ENCODE results near the gene GFOD1.

GFOD1 gene

DNA sequence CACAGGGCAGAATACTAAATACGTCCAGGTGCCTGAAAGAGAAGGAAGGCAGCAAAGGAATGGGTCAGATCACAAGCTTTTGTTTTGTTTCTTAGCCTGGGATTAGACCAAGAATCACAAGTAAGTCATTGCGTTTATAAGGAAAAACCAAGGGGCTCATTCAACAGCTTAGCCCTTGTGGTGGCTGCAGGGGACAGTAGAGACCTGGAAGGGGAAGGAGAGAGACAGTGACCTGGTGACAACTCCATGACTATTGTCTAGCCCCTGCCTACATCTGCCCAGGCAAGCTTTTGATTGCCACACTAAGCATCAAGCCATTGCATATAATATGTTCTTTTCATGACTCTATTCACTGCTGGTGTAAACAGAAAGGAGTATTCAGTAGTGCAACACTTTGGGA, 128.9 kb downstream of the GFOD1 start (continued):
- TF ChIP-seq, protein P1, sequence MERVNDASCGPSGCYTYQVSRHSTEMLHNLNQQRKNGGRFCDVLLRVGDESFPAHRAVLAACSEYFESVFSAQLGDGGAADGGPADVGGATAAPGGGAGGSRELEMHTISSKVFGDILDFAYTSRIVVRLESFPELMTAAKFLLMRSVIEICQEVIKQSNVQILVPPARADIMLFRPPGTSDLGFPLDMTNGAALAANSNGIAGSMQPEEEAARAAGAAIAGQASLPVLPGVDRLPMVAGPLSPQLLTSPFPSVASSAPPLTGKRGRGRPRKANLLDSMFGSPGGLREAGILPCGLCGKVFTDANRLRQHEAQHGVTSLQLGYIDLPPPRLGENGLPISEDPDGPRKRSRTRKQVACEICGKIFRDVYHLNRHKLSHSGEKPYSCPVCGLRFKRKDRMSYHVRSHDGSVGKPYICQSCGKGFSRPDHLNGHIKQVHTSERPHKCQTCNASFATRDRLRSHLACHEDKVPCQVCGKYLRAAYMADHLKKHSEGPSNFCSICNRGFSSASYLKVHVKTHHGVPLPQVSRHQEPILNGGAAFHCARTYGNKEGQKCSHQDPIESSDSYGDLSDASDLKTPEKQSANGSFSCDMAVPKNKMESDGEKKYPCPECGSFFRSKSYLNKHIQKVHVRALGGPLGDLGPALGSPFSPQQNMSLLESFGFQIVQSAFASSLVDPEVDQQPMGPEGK (CRISPR knock-in tag; IDR thresholded peaks at IDR 0.05; ENCODE audit: borderline replicate concordance) = no peak
- TF ChIP-seq ZFP30 (CRISPR knock-in tag; IDR thresholded peaks at IDR 0.05) (no peak), OSR1 (CRISPR knock-in tag; IDR thresholded peaks at IDR 0.05) (no peak)
- TF ChIP-seq, protein P2, sequence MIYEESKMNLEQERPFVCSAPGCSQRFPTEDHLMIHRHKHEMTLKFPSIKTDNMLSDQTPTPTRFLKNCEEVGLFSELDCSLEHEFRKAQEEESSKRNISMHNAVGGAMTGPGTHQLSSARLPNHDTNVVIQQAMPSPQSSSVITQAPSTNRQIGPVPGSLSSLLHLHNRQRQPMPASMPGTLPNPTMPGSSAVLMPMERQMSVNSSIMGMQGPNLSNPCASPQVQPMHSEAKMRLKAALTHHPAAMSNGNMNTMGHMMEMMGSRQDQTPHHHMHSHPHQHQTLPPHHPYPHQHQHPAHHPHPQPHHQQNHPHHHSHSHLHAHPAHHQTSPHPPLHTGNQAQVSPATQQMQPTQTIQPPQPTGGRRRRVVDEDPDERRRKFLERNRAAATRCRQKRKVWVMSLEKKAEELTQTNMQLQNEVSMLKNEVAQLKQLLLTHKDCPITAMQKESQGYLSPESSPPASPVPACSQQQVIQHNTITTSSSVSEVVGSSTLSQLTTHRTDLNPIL (CRISPR knock-in tag; IDR thresholded peaks at IDR 0.05; ENCODE audit: low read depth) = no peak

DNA sequence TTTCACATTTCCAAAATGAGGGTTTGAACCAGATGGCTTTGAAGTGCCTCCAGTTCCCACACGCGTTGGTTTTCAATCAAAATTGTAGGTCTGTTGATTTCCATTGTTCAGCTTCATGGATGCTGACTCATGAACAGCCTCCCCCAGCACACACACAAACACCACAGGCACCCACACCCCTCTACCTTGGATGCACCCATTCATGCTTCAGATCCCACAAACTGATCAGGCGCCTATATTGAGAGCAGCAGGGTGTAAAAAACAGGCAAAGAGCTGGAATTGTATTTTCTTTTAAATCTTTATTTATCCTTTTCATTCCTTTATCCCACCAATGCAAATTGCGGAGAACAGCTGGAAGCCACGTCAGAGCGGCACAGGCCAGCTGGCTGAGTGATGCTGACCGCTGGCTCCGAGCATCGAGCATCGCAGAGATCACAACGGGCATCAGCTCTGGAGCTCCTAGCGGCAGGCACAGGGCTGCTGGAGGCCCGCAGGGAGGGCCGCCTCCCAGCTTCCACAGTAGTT, 129.8 kb downstream of the GFOD1 start:
- ATAC-seq = no peak
- TF ChIP-seq CSDC2 (CRISPR knock-in tag; IDR thresholded peaks at IDR 0.05) = no peak
- no peak for TF ChIP-seq TOX (CRISPR knock-in tag; IDR thresholded peaks at IDR 0.05; ENCODE audit: borderline replicate concordance)
- TF ChIP-seq, protein P3, sequence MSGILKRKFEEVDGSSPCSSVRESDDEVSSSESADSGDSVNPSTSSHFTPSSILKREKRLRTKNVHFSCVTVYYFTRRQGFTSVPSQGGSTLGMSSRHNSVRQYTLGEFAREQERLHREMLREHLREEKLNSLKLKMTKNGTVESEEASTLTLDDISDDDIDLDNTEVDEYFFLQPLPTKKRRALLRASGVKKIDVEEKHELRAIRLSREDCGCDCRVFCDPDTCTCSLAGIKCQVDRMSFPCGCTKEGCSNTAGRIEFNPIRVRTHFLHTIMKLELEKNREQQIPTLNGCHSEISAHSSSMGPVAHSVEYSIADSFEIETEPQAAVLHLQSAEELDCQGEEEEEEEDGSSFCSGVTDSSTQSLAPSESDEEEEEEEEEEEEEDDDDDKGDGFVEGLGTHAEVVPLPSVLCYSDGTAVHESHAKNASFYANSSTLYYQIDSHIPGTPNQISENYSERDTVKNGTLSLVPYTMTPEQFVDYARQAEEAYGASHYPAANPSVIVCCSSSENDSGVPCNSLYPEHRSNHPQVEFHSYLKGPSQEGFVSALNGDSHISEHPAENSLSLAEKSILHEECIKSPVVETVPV (CRISPR knock-in tag; IDR thresholded peaks at IDR 0.05) = no peak
- no peak for TF ChIP-seq TCF4 (CRISPR knock-in tag; IDR thresholded peaks at IDR 0.05; ENCODE audit: borderline replicate concordance)
- TF ChIP-seq ESRRG (CRISPR knock-in tag; IDR thresholded peaks at IDR 0.05) = no peak
- TF ChIP-seq, protein P2 (CRISPR knock-in tag; IDR thresholded peaks at IDR 0.05; ENCODE audit: low read depth) = no peak
- no peak for TF ChIP-seq GLIS3 (CRISPR knock-in tag; IDR thresholded peaks at IDR 0.05)
- TF ChIP-seq ZC3H10 (CRISPR knock-in tag; IDR thresholded peaks at IDR 0.05) = no peak
- TF ChIP-seq, protein P1 (CRISPR knock-in tag; IDR thresholded peaks at IDR 0.05; ENCODE audit: borderline replicate concordance) = no peak
- no peak for TF ChIP-seq ARNTL (CRISPR knock-in tag; IDR thresholded peaks at IDR 0.05; ENCODE audit: borderline replicate concordance, low read depth)
- TF ChIP-seq PPARA (CRISPR knock-in tag; IDR thresholded peaks at IDR 0.05; ENCODE audit: borderline replicate concordance) = no peak
- TF ChIP-seq, protein P4, sequence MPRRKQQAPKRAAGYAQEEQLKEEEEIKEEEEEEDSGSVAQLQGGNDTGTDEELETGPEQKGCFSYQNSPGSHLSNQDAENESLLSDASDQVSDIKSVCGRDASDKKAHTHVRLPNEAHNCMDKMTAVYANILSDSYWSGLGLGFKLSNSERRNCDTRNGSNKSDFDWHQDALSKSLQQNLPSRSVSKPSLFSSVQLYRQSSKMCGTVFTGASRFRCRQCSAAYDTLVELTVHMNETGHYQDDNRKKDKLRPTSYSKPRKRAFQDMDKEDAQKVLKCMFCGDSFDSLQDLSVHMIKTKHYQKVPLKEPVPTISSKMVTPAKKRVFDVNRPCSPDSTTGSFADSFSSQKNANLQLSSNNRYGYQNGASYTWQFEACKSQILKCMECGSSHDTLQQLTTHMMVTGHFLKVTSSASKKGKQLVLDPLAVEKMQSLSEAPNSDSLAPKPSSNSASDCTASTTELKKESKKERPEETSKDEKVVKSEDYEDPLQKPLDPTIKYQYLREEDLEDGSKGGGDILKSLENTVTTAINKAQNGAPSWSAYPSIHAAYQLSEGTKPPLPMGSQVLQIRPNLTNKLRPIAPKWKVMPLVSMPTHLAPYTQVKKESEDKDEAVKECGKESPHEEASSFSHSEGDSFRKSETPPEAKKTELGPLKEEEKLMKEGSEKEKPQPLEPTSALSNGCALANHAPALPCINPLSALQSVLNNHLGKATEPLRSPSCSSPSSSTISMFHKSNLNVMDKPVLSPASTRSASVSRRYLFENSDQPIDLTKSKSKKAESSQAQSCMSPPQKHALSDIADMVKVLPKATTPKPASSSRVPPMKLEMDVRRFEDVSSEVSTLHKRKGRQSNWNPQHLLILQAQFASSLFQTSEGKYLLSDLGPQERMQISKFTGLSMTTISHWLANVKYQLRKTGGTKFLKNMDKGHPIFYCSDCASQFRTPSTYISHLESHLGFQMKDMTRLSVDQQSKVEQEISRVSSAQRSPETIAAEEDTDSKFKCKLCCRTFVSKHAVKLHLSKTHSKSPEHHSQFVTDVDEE (CRISPR knock-in tag; IDR thresholded peaks at IDR 0.05) = no peak
- TF ChIP-seq OSR1 (CRISPR knock-in tag; IDR thresholded peaks at IDR 0.05) = no peak
- no peak for TF ChIP-seq RARB (CRISPR knock-in tag; IDR thresholded peaks at IDR 0.05)
- no peak for TF ChIP-seq ZNF565 (CRISPR knock-in tag; conservative IDR thresholded peaks at IDR 0.05; ENCODE audit: low read depth)
- no peak for TF ChIP-seq ZNF8 (CRISPR knock-in tag; IDR thresholded peaks at IDR 0.05)
- TF ChIP-seq ZFP3 (CRISPR knock-in tag; IDR thresholded peaks at IDR 0.05) = no peak
- TF ChIP-seq SNAI2 (CRISPR knock-in tag; IDR thresholded peaks at IDR 0.05) = no peak
- TF ChIP-seq, protein P5, sequence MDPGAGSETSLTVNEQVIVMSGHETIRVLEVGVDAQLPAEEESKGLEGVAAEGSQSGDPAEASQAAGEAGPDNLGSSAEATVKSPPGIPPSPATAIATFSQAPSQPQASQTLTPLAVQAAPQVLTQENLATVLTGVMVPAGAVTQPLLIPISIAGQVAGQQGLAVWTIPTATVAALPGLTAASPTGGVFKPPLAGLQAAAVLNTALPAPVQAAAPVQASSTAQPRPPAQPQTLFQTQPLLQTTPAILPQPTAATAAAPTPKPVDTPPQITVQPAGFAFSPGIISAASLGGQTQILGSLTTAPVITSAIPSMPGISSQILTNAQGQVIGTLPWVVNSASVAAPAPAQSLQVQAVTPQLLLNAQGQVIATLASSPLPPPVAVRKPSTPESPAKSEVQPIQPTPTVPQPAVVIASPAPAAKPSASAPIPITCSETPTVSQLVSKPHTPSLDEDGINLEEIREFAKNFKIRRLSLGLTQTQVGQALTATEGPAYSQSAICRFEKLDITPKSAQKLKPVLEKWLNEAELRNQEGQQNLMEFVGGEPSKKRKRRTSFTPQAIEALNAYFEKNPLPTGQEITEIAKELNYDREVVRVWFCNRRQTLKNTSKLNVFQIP (CRISPR knock-in tag; IDR thresholded peaks at IDR 0.05; ENCODE audit: borderline replicate concordance, low read depth) = no peak
- TF ChIP-seq ISL1 (CRISPR knock-in tag; IDR thresholded peaks at IDR 0.05) = no peak

All from SK-N-SH treated with all-trans-retinoic acid at 6 μM for 48 hours (cell line).